PC-3 (cell line): ENCODE results near the gene NFIX. TPM values are rescaled to one million over a fixed set of nuclear protein-coding genes. Genes with fewer than 3 reads are reported as not detected.

Source experiments
- ATAC-seq: fragments of 200-7000 bp; cut with Tn5 transposase; 2 replicates; pipeline ENCODE4 v1.9.1; 2020; ENCODE audit warnings: mild to moderate bottlenecking, moderate library complexity
- BruUV-seq: library from RNA; stranded (reverse); fragments of 400-500 nt; replicated peaks from 2 replicates; lab custom pipeline; 2021; lab: Mats Ljungman, UMichigan
- CTCF ChIA-PET: fragments of 300-600 bp; sonication (Branson Sonifier 250); formaldehyde crosslinking; loops from one replicate; lab custom pipeline; 2022; ENCODE audit warnings: antibody characterized with exemption; lab: Charles Lee
- POLR2A ChIA-PET: fragments of 300-600 bp; sonication (Branson Sonifier 250); formaldehyde crosslinking; loops from one replicate; lab custom pipeline; 2022; ENCODE audit warnings: antibody characterized with exemption; ENCODE audit not compliant: unreplicated experiment; lab: Charles Lee
- DNase-seq: peaks from one replicate; pipeline ENCODE4 v3.0.0-alpha.2; 2015
- H2AFZ ChIP-seq: fragments of 300-600 bp; sonication (generic); 2 replicates; pipeline ENCODE4 v1.6.0; 2016; ENCODE audit warnings: antibody characterized with exemption, low read length
- H3F3A ChIP-seq: fragments of 300-600 bp; sonication (generic); one replicate; pipeline ENCODE4 v1.6.0; 2017; ENCODE audit warnings: antibody characterized with exemption, low read length, control low read depth, mild to moderate bottlenecking; ENCODE audit not compliant: unreplicated experiment
- H3K27ac ChIP-seq: fragments of 300-600 bp; sonication (generic); 2 replicates; pipeline ENCODE4 v1.5.1; 2016; ENCODE audit warnings: mild to moderate bottlenecking, low read length
- H3K27me3 ChIP-seq: fragments of 300-600 bp; sonication (generic); 2 replicates; pipeline ENCODE4 v1.6.1; 2016; ENCODE audit warnings: low read length, mixed read lengths
- H3K36me3 ChIP-seq: fragments of 300-600 bp; sonication (generic); 2 replicates; pipeline ENCODE4 v1.6.1; 2016; ENCODE audit warnings: low read depth, mixed run types, low read length, mixed read lengths
- H3K4me1 ChIP-seq: fragments of 300-600 bp; sonication (generic); 2 replicates; pipeline ENCODE4 v1.5.1; 2016; ENCODE audit warnings: low read length; ENCODE audit not compliant: insufficient read depth
- H3K4me2 ChIP-seq: fragments of 300-600 bp; sonication (generic); 2 replicates; pipeline ENCODE4 v1.6.0; 2016; ENCODE audit warnings: low read length
- H3K4me3 ChIP-seq: fragments of 300-600 bp; sonication (generic); 2 replicates; pipeline ENCODE4 v1.5.1; 2016; ENCODE audit warnings: mild to moderate bottlenecking, low read length, mixed read lengths
- H3K79me2 ChIP-seq: fragments of 300-600 bp; sonication (generic); 2 replicates; pipeline ENCODE4 v1.6.1; 2017; ENCODE audit warnings: low read length, mixed read lengths
- H3K9ac ChIP-seq: fragments of 300-600 bp; sonication (generic); 2 replicates; pipeline ENCODE4 v1.6.0; 2016; ENCODE audit warnings: mild to moderate bottlenecking, low read length
- H3K9me2 ChIP-seq: fragments of 300-600 bp; sonication (generic); replicated peaks from 2 replicates; pipeline ENCODE4 v1.6.1; 2016; ENCODE audit warnings: mixed run types, low read length, mixed read lengths
- H3K9me3 ChIP-seq: fragments of 300-600 bp; sonication (generic); 2 replicates; pipeline ENCODE4 v1.6.1; 2016; ENCODE audit warnings: low read length, mixed read lengths
- H4K20me1 ChIP-seq: fragments of 300-600 bp; sonication (generic); 2 replicates; pipeline ENCODE4 v1.6.1; 2016; ENCODE audit warnings: low read length, mixed read lengths
- EZH2 ChIP-seq: fragments of 300-600 bp; sonication (generic); IDR thresholded peaks from one replicate; pipeline ENCODE4 v1.6.1; 2017; ENCODE audit warnings: antibody characterized with exemption, mild to moderate bottlenecking, low read length; ENCODE audit not compliant: unreplicated experiment
- EZH2phosphoT487 ChIP-seq: fragments of 300-600 bp; sonication (generic); IDR thresholded peaks from 2 replicates; pipeline ENCODE4 v1.6.1; 2018; ENCODE audit warnings: mild to moderate bottlenecking, antibody characterized with exemption, low read length, borderline replicate concordance
- intact Hi-C: fragments of 100-400 bp; cut with micrococcal nuclease; formaldehyde crosslinking; loops from 2 replicates; pipeline ENCODE4 v1.9.0; 2023
- total RNA-seq: library from RNA; depleted of rRNA; stranded (reverse); fragments of >200 nt; gene quantifications from 2 replicates; pipeline ENCODE4 v1.2.3, GENCODE V29; 2014
- TF ChIP-seq, protein P1 (sequence below): fragments of 300-600 bp; sonication (generic); conservative IDR thresholded peaks from 2 replicates; pipeline ENCODE4 v1.5.1; 2017; ENCODE audit warnings: antibody characterized with exemption, low read depth, mild to moderate bottlenecking, low read length

Gene NFIX
- total RNA-seq, 1 experiment from 2014 or later = 43.3 TPM

DNA sequence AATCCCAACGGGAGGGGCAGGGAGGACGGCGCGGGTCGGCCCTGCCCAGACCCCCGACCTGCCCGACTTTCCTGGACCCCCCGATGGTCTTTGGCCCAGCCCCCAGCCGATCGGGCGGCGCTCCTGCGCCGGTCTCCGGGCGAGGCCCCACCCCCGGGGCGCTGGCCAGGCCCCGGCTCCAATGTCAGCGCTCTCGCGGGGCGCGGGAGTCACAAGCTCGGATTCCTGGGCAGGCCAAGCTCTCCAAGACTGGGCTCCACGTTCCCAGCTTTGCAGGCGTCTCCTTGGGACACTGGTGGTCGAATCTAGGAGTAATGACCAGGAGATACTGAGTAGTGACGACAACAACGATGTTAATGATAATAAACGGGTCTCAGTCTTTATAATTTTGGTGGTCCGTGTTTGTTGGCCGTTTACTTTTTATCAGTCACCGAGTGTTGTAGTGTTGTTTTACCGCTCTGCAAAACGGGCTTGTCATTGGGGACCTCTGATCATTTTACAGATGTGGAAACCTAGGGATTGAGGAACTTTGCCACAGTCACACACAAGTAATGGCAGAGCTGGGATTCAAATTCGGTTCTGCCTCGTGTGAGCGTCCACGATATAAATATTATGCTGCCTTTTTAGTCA is 49.1 kb upstream of the NFIX start:
- Histone ChIP-seq H3F3A (peaks cover 22% of the 10 kb centered on the region), H2AFZ (no peak overlapping the region), H3K4me2 (peak overlapping the region; percentile 89), H3K27ac (peak overlapping the region; percentile 86), H3K27me3 (no peaks in the 10 kb centered on the region), H3K9me2 (no peaks in the 10 kb centered on the region), H3K4me1 (peaks cover 18% of the 10 kb centered on the region; the same call in 1 of the 2 replicates), H3K9me3 (no peaks in the 10 kb centered on the region), H4K20me1 (peaks cover 11% of the 10 kb centered on the region), H3K36me3 (peaks cover 54% of the 10 kb centered on the region), H3K4me3 (peak overlapping the region; percentile 76), H3K9ac (peak overlapping the region; percentile 90), H3K79me2 (peaks cover 45% of the 10 kb centered on the region)
- intact Hi-C loops = no loop called here
- TSS peak; percentile 9 for BruUV-seq
- TF ChIP-seq, protein P1, sequence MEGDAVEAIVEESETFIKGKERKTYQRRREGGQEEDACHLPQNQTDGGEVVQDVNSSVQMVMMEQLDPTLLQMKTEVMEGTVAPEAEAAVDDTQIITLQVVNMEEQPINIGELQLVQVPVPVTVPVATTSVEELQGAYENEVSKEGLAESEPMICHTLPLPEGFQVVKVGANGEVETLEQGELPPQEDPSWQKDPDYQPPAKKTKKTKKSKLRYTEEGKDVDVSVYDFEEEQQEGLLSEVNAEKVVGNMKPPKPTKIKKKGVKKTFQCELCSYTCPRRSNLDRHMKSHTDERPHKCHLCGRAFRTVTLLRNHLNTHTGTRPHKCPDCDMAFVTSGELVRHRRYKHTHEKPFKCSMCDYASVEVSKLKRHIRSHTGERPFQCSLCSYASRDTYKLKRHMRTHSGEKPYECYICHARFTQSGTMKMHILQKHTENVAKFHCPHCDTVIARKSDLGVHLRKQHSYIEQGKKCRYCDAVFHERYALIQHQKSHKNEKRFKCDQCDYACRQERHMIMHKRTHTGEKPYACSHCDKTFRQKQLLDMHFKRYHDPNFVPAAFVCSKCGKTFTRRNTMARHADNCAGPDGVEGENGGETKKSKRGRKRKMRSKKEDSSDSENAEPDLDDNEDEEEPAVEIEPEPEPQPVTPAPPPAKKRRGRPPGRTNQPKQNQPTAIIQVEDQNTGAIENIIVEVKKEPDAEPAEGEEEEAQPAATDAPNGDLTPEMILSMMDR = no peak
- TF ChIP-seq EZH2phosphoT487 = no peak
- TF ChIP-seq EZH2 = no peak
- CTCF ChIA-PET = interaction anchor here (0.6 to 1.0 kb wide), 3 partner anchors 19 to 65 kb away, joined by 3 to 7 read pairs (median 3); partner anchors contain the start of gene GCDH
- DNase-seq (peak; percentile 82), ATAC-seq (peak; percentile 76)
- POLR2A ChIA-PET = interaction anchor here (0.6 to 0.7 kb wide), 4 partner anchors 9 to 1794 kb away, joined by 5 to 20 read pairs (median 10); no protein-coding TSS in a partner anchor

- peaks cover 38% of the 10 kb centered on the region for H3K79me2 ChIP-seq
- H2AFZ ChIP-seq = no peak overlapping the region
- H3K9me2 ChIP-seq = no peaks in the 10 kb centered on the region
- no peaks in the 10 kb centered on the region for H3K27me3 ChIP-seq
- BruUV-seq = no TSS peak
- ChIA-PET POLR2A (interaction anchor here (0.6 to 0.7 kb wide), 4 partner anchors 9 to 1794 kb away, joined by 5 to 20 read pairs (median 10); no protein-coding TSS in a partner anchor), CTCF (interaction anchor here (0.6 to 1.0 kb wide), 3 partner anchors 19 to 64 kb away, joined by 3 to 7 read pairs (median 3); partner anchors contain the start of gene GCDH)
- H3K4me3 ChIP-seq = peak overlapping the region; percentile 76
- TF ChIP-seq, protein P1 = no peak
- no peak for TF ChIP-seq EZH2phosphoT487
- no peak for TF ChIP-seq EZH2
- peak overlapping the region; percentile 89 for H3K4me2 ChIP-seq
- peaks cover 6% of the 10 kb centered on the region for H4K20me1 ChIP-seq
- peaks cover 48% of the 10 kb centered on the region for H3K36me3 ChIP-seq
- DNase-seq = peak; percentile 25
- intact Hi-C loops = no loop called here
- H3F3A ChIP-seq = peaks cover 22% of the 10 kb centered on the region
- ATAC-seq = no peak
- peaks cover 17% of the 10 kb centered on the region; the same call in 1 of the 2 replicates for H3K4me1 ChIP-seq
- peak overlapping the region; percentile 90 for H3K9ac ChIP-seq
- no peaks in the 10 kb centered on the region for H3K9me3 ChIP-seq
- H3K27ac ChIP-seq = peak overlapping the region; percentile 86
Observed at GRCh38 chr19:12946731-12947496, 48.4 kb upstream of the NFIX start.
